NCI-H82 treated with DMSO at 0.1 percent for 48 hours (cell line): ENCODE results near the gene WBP11.
"Not testable (repeated sequence)": the region's sequence is repeated elsewhere in the genome, so short reads cannot be mapped to it uniquely, and the experiment has no call there.

ENCODE experiments used
- DNase-seq: peaks from one replicate; lab custom pipeline; 2025; ENCODE audit not compliant: unreplicated experiment; lab: John Stamatoyannopoulos, UW

WBP11 gene

DNA sequence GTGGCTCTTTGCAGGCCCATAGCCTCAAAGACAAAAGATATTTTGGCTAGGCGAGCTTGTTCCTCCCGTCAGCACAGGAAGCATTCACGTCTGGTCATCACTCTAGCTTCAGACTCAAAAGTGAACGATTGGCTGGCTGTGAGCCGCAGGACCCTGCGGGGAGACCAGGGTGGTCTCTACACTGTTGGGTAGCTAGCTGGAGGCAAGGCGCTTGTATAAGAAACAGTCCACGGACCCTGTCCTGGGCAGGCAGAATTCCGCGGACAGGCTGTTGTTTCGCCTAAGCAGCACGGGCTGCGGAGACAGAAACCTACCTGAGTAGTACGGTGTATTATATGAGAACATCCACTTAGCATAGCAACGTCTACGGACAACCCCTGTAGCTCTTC is 29.6 kb downstream of the WBP11 start:
- DNase-seq: no peak

GRCh38 chr12:14772946-14773345 is 30.3 kb downstream of the WBP11 start:
- DNase-seq: no peak

GRCh38 chr12:14771651-14772137 is 31.6 kb downstream of the WBP11 start:
- DNase-seq: no peak

DNA sequence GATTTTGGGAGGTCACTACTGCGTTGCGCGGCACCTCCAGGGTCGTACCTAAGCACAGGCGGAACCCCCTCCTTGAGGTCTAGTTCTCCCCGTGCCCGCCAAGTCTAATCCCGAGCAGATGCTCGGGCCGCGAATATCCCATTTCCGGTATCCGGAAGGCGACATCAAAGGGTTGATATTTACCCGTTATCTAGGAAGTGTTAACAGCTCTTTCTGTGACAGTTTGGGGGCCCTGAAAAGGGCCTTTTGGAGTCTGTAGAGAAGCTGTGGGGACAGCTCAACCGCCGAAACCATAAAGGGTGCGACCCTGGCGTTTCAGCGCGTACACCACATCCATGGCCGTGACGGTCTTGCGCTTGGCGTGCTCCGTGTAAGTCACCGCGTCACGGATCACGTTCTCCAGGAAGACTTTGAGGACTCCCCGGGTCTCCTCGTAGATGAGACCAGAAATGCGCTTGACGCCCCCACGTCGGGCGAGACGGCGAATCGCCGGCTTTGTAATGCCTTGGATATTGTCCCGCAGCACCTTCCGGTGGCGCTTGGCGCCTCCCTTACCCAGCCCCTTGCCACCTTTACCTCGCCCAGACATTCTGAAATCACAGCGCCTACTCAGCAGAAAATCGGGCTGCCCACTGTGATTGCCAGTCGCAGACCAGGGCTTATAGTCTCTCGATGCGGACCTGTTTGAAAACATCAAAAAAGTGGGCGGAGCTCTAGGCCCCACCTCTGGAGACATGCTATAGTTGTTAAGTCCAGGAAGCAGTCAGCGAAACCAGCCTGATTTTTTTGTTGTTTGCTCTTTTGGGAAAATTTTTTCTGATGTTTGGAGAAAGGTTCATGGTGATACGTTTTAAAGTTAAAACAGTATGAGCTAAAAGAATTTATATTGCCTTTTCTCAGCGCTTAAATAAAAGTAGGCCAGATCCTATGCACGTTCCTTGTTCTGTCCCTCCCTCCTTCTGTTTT is 32.5 kb downstream of the WBP11 start:
- peak; percentile 78 for DNase-seq

DNA sequence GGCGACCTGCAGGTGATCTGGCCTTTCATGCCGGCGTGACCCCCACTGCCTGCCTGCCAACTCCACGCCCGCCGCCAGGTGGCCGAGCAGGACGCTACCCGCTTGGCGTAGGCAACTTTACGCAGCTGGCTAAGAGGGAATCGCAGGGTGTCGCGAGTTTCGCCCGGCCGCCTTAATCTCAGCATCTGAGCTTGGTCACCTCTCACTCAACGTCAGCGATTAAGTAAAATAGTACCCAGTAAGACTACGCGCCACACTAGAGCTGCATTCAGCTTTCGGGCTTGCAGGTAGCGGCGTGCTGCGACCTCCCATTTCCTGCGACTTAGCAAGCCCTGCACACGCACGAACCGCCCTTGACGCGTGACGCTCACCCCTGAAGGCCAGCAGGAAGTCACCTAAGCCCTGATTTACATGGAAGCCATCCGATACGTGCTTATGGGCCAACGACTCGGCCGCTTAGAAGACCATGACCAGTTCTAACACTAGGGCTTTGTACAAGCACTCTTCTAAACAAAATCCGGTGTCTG is 33.2 kb downstream of the WBP11 start:
- peak; percentile 81 for DNase-seq

GRCh38 chr12:14769466-14769968 is 33.8 kb downstream of the WBP11 start:
- peak; percentile 61 for DNase-seq

GRCh38 chr12:14768823-14769405 is 34.4 kb downstream of the WBP11 start:
- DNase-seq: no peak

DNA sequence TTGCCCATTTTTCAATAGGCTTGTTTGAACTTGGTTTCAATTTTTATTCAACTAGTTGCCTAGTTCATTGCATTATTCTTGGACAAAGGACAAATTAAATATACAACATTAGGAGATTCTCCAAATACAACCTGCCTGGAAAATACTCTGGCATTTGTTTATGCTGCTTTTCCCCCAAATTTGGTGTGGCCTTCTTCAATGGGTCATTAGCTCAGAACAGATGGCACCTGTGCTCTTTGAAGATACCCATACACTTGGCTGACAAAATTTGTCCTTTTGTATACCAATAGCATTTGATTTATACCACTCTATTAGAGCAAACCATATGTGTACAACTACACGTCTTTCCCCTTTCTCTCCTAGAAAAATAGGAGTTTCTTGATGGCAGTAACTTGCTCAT is 35.7 kb downstream of the WBP11 start:
- no peak for DNase-seq

DNA sequence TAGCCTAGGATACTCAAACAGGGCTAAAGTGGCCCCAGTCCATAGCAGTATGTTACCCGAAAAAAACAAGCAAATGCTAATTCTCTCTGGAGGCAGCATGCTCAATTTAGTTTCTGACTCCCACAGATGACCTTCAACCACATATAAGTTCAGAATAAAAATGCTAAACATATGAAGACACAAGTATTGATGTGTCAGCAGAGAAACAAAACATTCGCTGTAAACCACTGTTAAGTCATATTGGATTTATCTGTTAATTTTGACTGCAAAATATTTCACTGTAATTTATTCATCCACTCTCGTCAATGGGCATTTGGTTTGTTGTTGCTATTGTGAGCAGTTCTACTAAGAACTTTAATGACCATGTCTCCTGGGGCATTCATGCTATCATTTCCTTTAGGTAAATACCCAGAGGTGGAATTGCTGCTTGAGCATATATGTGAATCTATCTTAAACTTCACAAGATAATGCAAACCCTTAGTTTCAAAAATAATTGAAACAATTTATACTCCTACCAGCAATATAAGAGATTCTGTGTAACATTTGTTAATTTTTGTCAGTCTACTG is 36.5 kb downstream of the WBP11 start:
- DNase-seq: no peak

GRCh38 chr12:14766020-14766419 is 37.3 kb downstream of the WBP11 start:
- not testable (repeated sequence) for DNase-seq

GRCh38 chr12:14765398-14765797 is 37.9 kb downstream of the WBP11 start:
- DNase-seq: no peak

GRCh38 chr12:14759711-14760280 is 43.5 kb downstream of the WBP11 start:
- not testable (repeated sequence) for DNase-seq

DNA sequence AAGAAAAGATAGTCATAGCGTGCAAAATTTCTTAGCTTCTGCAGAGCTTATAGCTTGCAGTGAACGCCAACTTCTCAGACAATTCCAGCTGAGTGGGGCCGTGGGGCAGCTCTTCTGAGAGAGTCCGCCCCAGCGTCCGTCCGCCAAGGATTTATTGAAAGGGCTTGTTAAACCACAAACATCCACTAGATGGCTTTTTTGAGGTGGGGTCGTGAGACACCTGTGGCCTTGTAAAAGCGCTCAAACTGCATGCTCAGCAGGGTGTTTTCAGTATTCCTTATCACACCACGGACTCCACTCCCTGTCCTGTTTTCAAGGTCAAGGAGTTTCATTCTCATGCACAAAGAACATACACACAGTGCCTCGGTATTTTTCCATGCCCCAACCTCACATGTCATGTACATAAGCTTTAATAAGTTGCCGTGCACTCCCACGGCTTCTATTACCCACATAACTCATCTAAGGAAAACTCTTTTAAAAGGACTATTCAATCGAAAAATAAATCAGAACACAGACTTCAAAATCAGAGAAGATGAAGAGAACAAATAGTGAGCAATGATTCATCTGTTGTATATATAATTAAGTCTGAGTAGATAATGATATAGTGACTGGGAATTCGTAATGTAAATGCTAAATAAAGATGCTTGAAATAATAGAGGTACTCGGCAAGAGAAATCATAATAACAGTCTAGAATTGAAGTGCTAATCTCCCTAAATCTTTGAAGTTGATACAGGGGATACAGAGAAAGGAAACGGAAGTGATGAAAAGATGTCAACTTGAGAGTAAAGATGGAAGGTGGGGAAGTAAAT is 46.7 kb downstream of the WBP11 start:
- DNase-seq: no peak

DNA sequence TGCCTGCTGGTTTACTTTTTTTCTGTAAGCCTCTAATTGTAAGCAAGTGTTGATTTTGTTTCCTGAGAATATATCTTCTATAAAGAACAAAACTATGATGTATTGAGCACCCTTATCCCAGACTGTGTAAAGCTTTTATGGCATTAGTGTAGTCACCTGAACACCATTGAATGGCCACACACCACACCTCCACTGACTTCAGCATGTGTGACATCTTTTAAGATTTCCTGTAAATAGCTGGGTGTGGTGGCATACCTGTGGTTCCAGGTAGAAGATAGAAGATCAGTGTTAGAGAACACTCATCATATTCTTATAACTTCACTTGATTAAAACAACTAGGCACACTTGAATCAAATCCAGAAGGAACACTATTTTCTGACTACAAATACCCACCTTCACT is 51.3 kb downstream of the WBP11 start:
- no peak for DNase-seq

DNA sequence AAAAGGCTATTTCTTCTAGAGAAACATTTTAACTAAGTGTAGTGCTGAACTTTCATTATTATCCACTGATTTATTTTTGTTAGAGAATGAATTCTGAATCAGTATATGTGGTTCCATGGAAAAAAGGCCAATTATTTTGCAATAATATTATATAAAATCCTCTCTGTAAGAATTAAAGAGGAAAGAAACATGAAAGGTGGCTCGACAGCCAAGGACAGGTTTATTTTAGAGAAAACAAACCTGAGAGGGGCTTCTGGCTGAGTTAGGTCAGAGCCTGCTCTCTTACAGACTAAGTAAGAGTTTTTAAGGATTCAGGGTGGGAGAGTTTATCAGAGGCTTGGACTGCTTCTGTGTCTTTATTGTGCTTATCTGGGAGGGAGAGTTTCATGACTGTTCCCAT is 60.2 kb downstream of the WBP11 start:
- DNase-seq: no peak

- no peak for DNase-seq
Measured at GRCh38 chr12:14741942-14742341, 61.3 kb downstream of the WBP11 start.

DNA sequence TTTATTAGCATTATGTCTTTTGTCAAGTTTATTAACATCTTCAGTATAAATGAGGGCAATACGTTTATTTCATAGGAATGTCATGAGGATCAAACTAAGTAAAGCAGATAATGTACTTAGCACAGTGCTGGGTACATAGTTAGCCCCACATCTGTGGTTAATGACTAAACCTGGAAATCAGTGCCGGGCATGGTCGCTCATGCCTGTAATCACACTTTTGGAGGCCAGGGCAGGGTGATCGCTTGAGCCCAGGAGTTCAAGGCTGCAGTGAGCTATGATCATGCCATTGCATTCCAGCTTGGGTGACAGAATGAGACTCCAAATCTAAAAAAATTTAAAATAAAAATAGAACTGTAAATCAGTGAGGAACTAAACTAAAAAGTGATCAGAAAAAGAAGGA is 62.1 kb downstream of the WBP11 start:
- DNase-seq: no peak

DNA sequence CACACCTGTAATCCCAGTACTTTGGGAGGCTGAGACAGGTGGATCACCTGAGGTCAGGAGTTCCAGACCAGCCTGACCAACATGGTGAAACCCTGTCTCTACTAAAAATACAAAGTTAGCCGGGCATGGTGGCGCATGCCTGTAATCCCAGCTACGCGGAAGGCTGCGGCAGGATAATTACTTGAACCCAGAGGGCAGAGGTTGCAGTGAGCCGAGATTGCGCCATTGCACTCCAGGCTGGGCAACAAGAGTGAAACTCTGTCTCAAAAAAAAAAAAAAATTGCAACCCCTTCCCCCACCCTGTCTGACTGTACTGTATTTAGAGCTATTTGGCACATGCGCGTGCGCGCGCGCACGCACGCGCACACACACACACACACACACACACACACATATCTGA is 66.8 kb downstream of the WBP11 start:
- DNase-seq: not testable (repeated sequence)
